Measurements from ENCODE around the gene TMEM182.

DNA sequence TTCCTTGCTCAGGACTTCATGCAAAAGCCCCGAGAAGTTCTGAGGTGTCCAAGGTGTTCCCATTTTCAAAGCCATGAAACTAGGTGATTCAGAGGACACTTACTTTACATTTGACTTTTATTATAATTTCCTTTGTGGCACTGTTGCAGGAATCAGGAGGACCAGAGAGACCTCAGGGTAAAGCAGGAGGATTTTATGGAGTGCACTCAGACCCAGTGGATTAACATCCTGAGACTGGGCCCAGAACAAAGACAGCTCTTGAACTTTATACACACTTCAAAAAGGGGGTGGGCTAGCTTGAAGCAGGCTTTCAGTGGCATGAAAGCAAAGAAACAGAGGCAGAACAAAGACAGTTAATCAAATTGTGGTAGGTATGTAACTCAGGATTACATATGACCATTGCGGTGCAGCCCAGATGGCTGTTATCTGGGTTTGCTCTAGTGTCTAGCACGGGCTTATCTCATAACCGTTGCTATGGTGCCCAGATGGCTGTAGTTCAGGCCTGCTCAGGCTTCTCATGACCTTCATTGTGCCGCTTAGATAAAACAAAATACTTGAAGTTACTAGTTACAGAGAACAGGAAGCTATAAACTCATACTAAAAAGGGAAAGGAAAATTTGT is 39.4 kb downstream of the TMEM182 start:
- no peak for TF ChIP-seq POLR2A (IDR thresholded peaks at IDR 0.05)
- TF ChIP-seq, protein P1, sequence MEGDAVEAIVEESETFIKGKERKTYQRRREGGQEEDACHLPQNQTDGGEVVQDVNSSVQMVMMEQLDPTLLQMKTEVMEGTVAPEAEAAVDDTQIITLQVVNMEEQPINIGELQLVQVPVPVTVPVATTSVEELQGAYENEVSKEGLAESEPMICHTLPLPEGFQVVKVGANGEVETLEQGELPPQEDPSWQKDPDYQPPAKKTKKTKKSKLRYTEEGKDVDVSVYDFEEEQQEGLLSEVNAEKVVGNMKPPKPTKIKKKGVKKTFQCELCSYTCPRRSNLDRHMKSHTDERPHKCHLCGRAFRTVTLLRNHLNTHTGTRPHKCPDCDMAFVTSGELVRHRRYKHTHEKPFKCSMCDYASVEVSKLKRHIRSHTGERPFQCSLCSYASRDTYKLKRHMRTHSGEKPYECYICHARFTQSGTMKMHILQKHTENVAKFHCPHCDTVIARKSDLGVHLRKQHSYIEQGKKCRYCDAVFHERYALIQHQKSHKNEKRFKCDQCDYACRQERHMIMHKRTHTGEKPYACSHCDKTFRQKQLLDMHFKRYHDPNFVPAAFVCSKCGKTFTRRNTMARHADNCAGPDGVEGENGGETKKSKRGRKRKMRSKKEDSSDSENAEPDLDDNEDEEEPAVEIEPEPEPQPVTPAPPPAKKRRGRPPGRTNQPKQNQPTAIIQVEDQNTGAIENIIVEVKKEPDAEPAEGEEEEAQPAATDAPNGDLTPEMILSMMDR (IDR thresholded peaks at IDR 0.05): no peak
